Medulla oblongata (tissue), 1 donor: ENCODE data around the gene GYPE.
"Not testable (repeated sequence)": the region's sequence is repeated elsewhere in the genome, so short reads cannot be mapped to it uniquely, and the experiment has no call there.

ENCODE experiments used
- DNase-seq: peaks from one replicate; pipeline ENCODE4 v3.0.0-alpha.2; 2015; ENCODE audit errors: extremely low spot score

Gene GYPE

DNA sequence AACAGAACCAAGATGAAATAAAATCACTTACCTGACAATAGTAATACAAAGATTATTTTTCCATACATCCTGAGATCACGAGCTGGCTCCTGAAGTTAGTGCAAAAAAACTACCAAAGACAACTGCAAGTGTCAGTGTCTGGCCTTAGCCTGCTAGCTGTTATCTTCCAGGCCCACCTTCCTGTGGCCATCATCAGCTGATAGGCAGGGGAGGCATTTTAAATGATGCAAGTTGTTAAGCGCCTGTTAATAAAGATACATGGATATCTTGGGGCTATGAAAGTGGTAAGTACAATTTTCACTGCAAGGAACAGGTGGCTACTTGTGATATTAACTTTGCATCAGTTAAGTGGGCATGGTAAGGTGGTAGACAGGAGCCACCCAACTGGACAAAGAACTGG, at the start of gene GYPE:
TSS of gene GYPE (minus strand) at position 120 of the 400 bp plus-strand sequence. CDS start at position 68, 52 bp downstream.
- not testable (repeated sequence) for DNase-seq

DNA sequence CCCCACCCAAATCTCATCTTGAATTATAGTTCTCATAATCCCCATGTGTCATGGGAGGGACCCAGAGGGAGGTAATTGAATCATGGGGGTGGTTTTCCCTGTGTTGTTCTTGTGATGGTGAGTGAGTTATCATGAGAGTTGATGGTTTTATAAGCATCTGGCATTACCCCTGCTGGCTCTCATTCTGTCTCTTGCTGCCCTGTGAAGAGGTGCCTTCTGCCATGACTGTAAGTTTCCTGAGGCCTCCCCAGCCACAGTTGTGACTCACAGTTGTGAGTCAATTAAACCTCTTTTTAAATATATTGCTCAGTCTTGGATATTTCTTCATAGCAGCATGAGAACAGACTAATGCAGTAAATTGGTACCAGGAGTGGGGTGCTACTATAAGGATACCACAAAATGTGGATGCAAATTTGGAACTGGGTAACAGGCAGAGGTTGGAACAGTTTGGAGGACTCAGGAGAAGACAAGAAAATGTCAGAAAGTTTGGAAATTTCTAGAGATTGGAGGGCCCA, 46.2 kb upstream of the GYPE start:
- not testable (repeated sequence) for DNase-seq

DNA sequence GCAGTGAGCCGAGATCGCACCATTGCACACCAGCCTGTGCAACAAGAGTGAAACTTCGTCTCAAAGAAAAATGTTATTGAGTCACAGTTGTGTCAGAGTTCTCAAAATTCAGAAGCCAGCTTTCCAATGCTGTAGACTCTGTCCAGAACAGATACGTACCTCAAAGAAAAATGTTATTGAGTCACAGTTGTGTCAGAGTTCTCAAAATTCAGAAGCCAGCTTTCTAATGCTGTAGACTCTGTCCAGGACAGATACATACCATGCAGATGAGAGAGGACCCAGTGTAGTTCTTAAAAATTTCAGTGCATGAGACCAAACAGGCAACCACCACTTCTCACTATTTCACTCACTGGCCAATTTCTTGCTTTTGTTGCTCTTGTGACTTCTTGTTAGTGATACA, 45.6 kb upstream of the GYPE start:
- DNase-seq, result not testable (repeated sequence)

DNA sequence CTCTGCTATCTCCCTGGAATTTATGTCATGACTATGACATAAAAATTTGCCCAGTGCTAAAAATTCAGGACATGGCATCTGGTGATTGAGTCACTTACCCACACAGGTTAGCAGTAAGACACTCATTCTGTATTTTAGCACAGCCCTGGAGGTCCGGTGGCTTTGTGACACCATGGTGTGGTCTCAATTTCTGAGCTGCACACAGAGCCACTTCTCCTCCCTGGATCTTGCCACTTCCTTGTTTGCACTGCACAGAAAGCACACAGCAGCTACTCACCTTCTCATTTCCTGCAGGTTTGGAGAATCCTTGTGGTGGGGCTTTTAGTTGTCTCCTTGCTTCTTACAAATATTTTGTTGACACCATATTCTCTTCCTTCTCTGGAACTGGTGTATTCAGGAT, 44.8 kb upstream of the GYPE start:
- not testable (repeated sequence) for DNase-seq

DNA sequence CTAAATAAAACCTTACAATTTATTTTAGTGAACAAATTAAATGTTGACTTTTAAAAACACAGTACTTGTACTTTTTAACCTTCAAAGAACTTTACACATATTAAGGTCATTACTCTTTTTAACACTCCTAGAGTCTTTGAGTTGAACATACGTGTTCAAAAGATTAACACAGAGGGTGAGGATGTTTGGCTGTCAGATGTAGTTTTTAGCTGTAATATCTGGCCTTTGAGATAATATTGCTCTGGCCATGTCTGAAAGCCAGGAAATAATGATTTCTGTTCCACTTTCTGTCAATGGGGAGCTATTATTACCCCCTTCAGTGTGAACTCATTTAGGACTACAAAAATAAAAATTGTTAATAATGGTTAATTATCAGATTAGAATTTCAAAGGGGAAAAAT, 42.1 kb upstream of the GYPE start:
- DNase-seq, result not testable (repeated sequence)

DNA sequence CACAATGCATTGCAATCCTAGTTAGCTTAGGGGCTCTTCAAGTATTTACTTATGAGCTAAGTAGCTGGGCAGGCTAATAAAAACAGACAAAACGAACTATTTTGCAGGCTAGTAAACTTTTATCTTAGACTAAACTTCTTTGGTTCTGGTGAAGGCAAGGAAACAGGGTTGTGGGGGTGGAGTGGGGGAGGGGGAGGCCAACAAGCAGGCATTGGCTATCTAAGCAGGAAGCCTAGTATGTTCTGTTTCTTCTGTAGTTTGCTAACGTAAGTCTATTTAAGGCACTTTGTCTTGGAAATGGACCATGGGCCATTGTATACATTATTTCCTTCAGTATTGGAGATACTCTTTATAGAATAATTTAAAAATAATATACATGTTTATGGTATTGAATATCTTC, 35.3 kb upstream of the GYPE start:
- DNase-seq, result not testable (repeated sequence)

DNA sequence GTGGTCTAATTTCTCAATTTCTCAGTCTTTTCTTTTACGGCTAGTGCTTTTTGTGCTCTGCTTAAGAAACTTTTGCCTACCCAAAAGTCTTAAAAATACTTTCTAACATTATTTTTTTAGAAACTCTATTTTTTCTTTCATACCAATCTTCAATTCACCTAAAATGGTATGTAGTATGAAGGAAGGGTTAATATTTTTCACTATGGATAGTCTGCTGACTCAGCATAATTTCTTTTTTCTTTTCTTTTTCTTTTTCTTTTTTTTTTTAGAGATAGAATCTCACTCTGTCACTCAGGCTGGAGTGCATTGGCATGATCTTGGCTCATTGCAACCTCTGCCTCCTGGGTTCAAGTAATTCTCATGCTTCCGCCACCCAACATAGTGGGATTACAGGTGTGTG, 34.2 kb upstream of the GYPE start:
- no peak for DNase-seq

DNA sequence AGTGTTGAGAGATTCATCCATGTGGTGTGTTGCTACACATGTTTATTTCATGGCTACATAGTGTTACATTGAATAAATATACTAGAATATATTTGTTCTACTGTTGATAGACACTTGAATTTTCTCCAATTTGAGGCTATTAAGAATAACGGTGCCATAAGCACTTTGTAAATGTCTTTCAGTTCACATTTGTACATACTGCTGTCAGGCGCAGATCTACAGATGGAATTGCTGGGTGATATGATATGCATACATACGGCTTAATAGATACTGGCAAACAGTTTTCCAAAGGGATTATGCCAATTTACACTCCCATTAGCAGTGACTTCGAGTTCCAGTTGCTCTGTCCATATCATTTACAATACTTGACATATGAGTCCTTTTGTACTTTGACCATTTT, 33.5 kb upstream of the GYPE start:
- not testable (repeated sequence) for DNase-seq

DNA sequence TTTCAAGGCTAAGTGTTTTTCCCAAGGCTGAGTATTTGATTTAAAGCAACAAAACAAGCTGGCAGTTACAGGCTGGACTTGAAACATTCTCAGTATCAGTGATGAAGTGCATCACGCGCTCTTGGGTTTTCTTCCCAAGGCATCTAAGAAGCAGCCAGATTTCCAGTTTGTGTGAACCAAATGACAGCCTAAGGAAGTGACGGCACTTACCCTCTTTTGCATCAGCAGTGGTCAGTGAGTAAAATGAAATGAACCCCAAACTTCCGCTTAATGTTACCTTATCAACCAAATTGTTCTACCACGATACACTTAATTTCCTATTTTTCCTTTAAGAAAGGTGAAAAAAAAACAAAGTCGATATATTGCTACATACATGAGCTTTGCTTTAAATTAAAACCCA, 15.8 kb upstream of the GYPE start:
- peak; percentile 48 for DNase-seq

DNA sequence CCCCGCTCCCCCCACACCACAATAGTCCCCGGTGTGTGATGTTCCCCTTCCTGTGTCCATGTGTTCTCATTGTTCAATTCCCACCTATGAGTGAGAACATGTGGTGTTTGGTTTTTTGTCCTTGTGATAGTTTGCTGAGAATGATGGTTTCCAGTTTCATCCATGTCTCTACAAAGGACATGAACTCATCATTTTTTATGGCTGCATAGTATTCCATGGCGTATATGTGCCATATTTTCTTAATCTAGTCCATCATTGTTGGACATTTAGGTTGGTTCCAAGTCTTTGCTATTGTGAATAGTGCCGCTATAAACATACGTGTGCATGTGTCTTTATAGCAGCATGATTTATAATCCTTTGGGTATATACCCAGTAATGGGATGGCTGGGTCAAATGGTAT, 11.1 kb upstream of the GYPE start:
- DNase-seq, result not testable (repeated sequence)

DNA sequence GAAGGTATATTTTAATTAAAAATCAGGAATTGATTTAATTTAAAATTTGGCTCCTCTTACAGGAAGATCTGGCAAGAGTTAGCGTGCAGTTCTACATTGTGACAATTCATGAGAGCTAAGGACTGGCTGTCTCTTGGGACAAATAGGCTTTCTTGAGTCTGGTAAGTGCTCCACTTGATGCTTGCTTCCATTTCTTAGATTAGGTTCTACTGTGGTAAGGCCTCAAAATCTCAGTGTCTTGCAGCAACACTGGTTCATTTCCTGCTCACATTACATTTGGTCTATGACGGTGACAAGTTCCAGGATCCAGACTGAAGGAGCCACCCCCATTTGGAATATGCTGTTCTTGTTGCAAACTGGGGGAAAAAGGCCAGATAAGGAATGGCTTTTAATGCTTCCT, 7.1 kb upstream of the GYPE start:
- DNase-seq, result not testable (repeated sequence)

DNA sequence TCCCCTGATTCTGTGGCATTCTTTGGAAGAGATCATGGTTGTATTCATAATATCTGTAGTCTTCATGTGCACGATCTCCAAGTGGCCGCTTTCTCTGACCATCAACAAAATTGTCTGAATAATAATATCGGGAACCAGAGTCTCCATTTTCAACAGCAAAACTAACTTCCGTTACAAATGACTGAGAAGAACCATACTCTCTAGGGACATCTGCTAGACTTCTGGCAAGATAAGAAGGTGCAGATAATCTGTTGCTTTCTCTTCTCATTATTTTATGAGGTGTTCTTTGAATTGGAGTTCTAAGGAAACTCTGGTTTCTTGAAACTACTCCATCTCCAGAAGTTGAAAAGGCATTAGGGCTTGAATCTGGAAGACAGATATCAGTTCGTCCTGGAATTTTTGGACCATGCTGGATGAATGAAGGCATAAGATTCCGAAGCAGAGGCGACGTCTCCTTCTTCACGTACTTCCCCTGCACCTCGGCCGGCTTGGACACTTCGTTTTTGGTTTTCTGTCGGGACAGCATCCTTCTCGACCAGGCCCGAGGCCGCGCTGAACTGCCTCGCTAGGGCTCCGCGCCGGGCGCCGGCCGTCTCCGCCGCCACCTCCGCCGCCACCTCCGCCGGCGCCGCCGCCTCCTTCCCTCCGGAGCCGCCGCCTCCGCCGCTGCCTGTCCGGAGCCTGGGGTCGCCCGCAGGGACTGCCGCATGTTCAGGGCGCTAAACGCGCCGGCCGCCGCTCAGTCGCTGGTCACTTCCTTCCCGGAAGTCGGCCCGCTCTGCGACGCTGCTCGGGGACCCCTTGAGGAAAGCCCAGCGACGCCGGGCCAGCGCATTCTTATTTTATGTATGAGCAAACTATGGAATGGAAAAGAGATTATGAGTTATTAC, 6.4 kb upstream of the GYPE start:
- peak; percentile 7 for DNase-seq

DNA sequence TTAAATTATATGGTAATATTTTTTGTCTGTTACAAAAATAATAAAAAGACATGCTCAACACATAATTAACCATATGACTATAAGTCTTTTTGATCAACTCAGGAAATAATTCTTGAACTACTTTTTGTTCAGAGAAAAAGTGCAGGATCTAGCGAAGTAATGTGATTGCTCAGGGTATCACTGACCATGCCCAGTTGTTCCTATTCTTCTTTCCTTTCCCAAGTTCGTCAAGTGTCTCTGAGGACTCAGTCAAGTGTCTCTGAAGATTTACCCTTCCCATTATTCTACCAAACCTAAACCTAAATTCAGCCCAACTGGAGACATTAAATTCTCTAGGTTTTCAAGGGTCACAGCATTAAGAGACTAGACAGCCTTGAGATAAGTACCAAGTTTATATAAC, 5.5 kb upstream of the GYPE start:
- DNase-seq, result peak; percentile 10

DNA sequence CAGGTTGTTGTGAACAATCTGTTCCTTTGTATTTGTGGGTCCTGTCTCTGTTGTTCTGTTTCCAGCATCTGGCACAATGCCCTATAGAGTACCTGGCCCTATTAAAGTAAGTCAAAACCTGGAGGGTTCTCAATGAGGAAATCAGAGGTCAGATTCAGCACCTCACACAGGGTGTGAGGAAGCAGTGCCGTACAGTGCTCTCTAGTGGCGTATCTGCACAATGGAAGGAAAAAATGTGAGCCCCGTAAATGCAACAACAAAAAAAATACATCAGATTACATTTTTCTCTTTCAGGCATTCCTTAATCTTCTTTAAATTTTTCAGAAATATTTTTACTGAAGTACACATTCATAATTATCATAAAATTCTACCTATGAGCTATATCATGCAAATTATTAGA, 2.5 kb upstream of the GYPE start:
- peak; percentile 21 for DNase-seq

DNA sequence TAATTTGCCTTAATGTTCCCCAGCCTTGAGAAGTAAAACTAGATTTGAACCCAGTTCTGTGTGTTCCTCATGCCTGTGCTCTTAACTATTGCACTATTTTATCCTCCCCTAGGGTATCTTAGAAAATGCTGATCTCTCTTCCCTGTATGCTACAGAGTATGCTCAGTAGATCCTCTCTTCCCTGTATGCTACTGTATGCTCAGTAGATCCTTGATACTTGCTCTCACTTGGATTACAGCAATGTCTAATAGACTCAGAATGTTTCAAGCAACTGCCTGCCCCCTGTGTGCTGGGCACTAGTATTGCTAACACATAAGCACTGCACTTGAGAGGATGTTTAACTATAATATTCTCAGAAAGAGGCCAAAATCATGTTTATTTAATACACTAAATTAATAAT, 928 bp downstream of the GYPE start:
- DNase-seq, result not testable (repeated sequence)

DNA sequence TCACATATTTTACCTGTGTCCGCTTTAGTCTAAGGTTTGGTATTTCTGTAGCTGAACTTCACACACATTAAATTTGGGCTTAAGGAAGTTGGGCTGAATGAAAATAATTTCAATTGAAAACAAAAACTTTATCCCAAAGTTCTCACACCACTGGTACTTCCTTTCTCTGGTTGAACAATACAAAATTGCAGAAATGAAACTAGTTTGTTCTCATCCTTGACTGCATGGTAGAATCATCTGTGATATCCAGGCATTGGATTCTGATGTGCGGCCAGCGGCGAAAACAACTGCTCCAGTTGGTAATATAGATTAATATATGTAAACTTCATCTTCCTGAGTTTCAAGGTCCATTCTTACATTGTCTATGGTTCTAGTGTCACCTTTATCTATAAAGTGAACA, 15.0 kb downstream of the GYPE start:
- DNase-seq, result not testable (repeated sequence)

DNA sequence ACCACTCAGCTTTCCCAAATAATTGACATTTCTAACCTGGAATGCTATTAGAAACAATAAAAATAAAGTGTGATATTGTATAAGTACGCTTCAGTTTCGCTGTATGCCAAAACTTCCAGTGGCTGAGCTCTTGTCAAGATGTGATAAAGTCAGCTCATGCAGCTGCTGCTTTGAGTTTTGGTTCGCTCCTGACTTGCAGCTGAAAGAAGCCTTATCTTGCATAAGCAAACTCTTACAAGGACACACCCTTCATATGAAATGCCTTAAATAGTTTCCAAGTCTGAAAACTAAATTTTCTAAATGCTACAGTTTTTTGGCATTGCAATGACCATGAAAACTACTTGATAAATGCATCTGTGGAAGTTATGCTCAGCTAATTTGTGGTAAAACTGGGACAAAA, 17.2 kb downstream of the GYPE start:
- not testable (repeated sequence) for DNase-seq

DNA sequence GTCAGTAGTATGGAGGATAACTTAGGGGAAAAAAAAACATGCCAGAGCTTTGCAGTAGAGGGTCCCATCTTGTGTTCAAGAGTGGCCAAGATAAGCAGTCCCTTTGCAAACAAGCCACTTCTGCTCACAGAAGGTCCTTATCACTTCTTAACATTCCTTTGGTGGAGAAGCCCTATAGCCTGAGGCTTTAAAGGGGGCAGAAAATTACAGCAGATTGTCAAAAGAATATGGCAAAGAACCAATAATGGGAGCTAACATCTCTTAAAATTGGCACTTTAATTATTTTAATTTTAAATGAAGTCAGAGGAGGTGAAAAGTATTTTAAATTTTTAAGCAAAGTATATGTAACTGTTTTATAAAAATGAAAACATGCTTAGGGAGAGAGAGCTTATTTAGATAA, 20.4 kb downstream of the GYPE start:
- DNase-seq, result not testable (repeated sequence)

DNA sequence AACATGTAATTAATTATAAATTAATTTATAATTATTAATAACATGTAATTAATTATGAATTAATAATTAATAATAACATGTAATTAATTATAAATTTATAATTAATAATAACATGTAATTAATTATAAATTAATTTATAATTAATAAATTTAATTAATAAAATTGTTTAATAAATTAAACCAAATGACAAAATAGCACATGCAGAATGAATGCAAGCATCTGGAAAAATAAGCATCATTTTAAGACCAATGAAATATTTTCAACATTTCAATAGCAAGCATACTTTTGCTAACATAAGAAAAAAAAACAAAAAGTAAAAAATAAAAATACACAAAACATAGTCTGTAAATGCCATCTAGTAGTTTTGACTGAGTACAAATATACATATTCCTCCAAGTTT, 21.8 kb downstream of the GYPE start:
- no peak for DNase-seq

DNA sequence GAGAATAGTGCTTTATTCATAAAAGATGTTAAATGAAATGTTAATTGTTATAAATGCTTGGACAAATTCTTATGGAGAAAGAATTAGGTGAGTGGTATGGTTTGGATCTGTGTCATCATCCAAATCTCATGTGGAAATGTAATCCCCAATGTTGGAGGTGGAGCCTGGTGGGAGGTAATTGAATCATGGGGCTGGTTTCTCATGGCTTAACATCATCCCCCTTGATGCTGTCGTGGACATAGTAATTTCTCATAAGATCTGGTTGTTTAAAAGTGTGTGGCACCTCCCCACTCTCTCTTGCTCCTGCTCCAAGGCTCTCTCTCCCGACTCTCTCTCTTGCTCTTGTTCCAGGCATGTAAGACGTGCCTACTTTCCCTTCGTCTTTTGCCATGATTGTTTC, 22.5 kb downstream of the GYPE start:
- DNase-seq, result no peak

DNA sequence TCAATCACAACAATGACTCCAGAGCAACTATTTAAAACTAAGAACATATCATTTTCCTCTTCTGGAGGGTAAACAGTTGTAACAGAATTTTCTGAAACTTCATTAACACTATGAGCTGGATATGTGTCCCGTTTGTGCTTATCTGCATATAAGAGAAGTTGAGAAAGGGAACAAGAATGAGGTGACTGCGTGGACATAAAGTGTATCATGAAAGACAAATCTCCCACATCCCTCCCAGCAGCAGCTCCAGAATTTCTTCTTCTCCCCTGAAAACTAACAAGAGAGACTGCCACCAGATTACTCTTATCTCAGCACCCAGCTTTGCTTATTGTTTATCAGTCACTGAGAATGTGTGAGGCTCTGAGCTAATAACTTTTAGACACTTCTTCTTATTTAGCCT, 25.8 kb downstream of the GYPE start:
- not testable (repeated sequence) for DNase-seq

DNA sequence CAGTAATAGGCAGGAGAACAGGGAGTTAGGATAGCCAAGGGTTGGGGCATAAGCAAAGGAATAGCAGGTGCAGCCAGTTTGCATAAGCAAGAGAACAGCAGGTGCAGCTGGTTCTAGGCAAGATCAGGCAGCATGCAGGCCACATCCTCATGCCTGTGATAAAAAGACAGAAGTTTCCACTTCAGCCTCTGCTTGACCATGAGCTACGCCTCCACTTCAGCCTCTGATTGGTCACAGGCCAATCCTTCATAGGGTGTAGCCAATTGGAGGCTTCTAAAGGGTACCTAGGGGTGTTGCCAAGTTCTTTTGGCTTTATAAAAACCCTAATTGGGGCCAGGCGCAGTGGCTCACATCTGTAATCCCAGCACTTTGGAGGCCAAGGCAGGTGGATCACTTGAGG, 30.0 kb downstream of the GYPE start:
- not testable (repeated sequence) for DNase-seq

DNA sequence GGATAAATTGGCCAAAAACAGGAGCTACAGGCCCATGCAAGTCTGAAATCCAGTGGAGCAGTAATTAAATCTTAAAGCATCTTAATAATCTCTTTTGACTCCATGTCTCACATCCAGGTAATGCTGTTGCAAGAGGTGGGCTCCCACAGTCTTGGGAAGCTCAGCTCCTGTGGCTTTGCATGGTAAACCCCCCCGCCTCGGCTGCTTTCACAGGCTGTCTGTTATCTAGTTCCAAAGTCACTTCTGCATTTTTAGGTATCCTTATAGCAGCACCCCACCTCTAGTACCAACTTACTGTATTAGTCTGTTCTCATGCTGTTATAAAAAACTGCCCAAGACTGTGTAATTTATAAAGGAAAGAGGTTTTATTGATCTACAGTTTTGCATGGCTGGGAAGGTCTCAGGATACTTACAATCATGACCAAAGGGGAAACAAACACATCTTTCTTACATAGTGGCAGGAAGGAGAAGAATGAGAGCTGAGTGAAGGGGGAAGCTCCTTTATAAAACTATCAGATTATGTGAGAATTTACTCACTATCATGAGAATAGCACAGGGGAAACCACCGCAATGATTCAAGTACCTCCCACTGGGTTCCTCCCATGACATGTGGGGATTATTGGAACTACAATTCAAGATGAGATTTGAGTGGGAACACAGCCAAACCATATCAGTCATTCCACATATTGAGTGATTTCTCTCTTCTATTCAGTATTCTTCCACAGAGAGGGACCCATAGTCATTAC, 34.7 kb downstream of the GYPE start:
- DNase-seq, result not testable (repeated sequence)
